Liver (tissue), 3 donors: Measurements from ENCODE around the gene P2RY14.

Source experiments
- CTCF ChIP-seq: fragments of 150-350 bp; IDR thresholded peaks from 2 replicates; pipeline ENCODE4 v1.5.1; 2017; ENCODE audit warnings: improper control_type of control experiment, low read depth, low read length; ENCODE audit not compliant: missing input control
- GABPA ChIP-seq, 2 donors: IDR thresholded peaks in 1 of 2; conservative IDR thresholded peaks in 1 of 2; 2 replicates each; pipeline ENCODE4 v1.6.1; 2016; ENCODE audit warnings: antibody characterized with exemption in 2 of 2, mild to moderate bottlenecking in 1 of 2, moderate library complexity in 1 of 2
- REST ChIP-seq: IDR thresholded peaks from 2 replicates; pipeline ENCODE4 v1.6.1; 2016; ENCODE audit warnings: antibody characterized with exemption, mild to moderate bottlenecking
- YY1 ChIP-seq: IDR thresholded peaks from 2 replicates; pipeline ENCODE4 v1.6.1; 2016; ENCODE audit warnings: antibody characterized with exemption, mild to moderate bottlenecking
- ZBTB33 ChIP-seq: IDR thresholded peaks from 2 replicates; pipeline ENCODE4 v1.6.1; 2016; ENCODE audit warnings: antibody characterized with exemption
- donor health status: healthy.
- donor health status: healthy.

- TF ChIP-seq YY1, result no peak
- no peak for TF ChIP-seq CTCF
- TF ChIP-seq ZBTB33, result no peak
- no peak for TF ChIP-seq GABPA (IDR thresholded peaks at IDR 0.05 in 1 of 2, conservative IDR thresholded peaks at IDR 0.05 in 1 of 2)
- TF ChIP-seq REST, result no peak
Observed at GRCh38 chr3:151296226-151296625, 17.9 kb upstream of the P2RY14 start.
